T-cell (primary cell): ENCODE data around the gene GTPBP4. TPM values are rescaled to one million over a fixed set of nuclear protein-coding genes. Genes with fewer than 3 reads are reported as not detected.

Experiments
- ATAC-seq, 4 experiments: fragments of 200-7000 bp in 3 of 4; fragments of 150-1000 bp in 1 of 4; cut with Tn5 transposase; replicated peaks in 1 of 4; 1 replicate in 3 of 4; 2 replicates in 1 of 4; pipeline ENCODE4 v1.10.0; 2021; ENCODE audit warnings: moderate library complexity in 3 of 4, mild to moderate bottlenecking in 2 of 4, moderate number of reproducible peaks in 1 of 4
- CTCF ChIA-PET, 2 donors: fragments of 300-600 bp; sonication (Branson Sonifier 250); formaldehyde crosslinking; loops; one replicate each; lab custom pipeline; 2022; ENCODE audit warnings: antibody characterized with exemption in 2 of 2; lab: Charles Lee
- POLR2A ChIA-PET, 2 donors: fragments of 300-600 bp; sonication (Branson Sonifier 250); formaldehyde crosslinking; loops; one replicate each; lab custom pipeline; 2022; ENCODE audit warnings: antibody characterized with exemption in 2 of 2; lab: Charles Lee
- DNase-seq, 35 experiments: peaks; one replicate each; pipeline versions ENCODE4 v3.0.0 to v3.0.0-alpha.2; 2013 to 2023
- H3K27ac ChIP-seq: one replicate; pipeline ENCODE4 v1.5.1; 2013; ENCODE audit warnings: low read length
- H3K27me3 ChIP-seq, 2 experiments: replicated peaks in 1 of 2; 1 replicate in 1 of 2; 2 replicates in 1 of 2; pipeline versions ENCODE4 v1.6.1 to v1.7.0; 2013; ENCODE audit warnings: low read length in 1 of 2, mixed read lengths in 1 of 2; ENCODE audit not compliant: control insufficient read depth in 2 of 2, insufficient read depth in 2 of 2; ENCODE audit errors: extremely low read depth in 1 of 2
- H3K36me3 ChIP-seq, 2 donors: 1 replicate in 1 of 2; 2 replicates in 1 of 2; pipeline versions ENCODE4 v1.6.1 to v1.7.0; 2013; ENCODE audit warnings: low read length in 1 of 2; ENCODE audit not compliant: control insufficient read depth in 2 of 2, insufficient read depth in 1 of 2; ENCODE audit errors: extremely low read depth in 1 of 2
- H3K4me1 ChIP-seq, 2 experiments: 1 replicate in 1 of 2; 2 replicates in 1 of 2; pipeline versions ENCODE4 v1.6.1 to v1.7.0; 2013; ENCODE audit warnings: low read length in 2 of 2, mixed read lengths in 1 of 2; ENCODE audit not compliant: insufficient read depth in 2 of 2, control insufficient read depth in 1 of 2; ENCODE audit errors: extremely low read depth in 1 of 2
- H3K4me3 ChIP-seq, 2 donors: 1 replicate in 1 of 2; 2 replicates in 1 of 2; pipeline versions ENCODE4 v1.5.1 to v1.7.0; 2013; ENCODE audit warnings: mild to moderate bottlenecking in 2 of 2, low read length in 1 of 2, moderate library complexity in 1 of 2; ENCODE audit not compliant: control insufficient read depth in 1 of 2; ENCODE audit errors: extremely low read depth in 1 of 2
- H3K9me3 ChIP-seq: 2 replicates; pipeline ENCODE4 v1.7.0; 2013
- H3K27ac Mint-ChIP-seq, 2 donors: one replicate each; pipeline ENCODE4 v1.8.0; 2020 to 2021; ENCODE audit warnings: mild to moderate bottlenecking in 2 of 2, mixed read lengths in 2 of 2
- H3K27me3 Mint-ChIP-seq, 2 donors: one replicate each; pipeline ENCODE4 v1.8.0; 2021 to 2022; ENCODE audit warnings: mixed read lengths in 2 of 2
- H3K36me3 Mint-ChIP-seq: one replicate; pipeline ENCODE4 v1.8.0; 2021; ENCODE audit warnings: mixed read lengths
- H3K4me1 Mint-ChIP-seq, 3 donors: one replicate each; pipeline ENCODE4 v1.8.0; 2020 to 2022; ENCODE audit warnings: mixed read lengths in 3 of 3, mild to moderate bottlenecking in 1 of 3
- H3K4me3 Mint-ChIP-seq, 3 donors: one replicate each; pipeline ENCODE4 v1.8.0; 2020 to 2022; ENCODE audit warnings: mild to moderate bottlenecking in 3 of 3, mixed read lengths in 3 of 3, moderate library complexity in 3 of 3
- H3K9me3 Mint-ChIP-seq, 3 donors: one replicate each; pipeline ENCODE4 v1.8.0; 2020 to 2022; ENCODE audit warnings: mixed read lengths in 3 of 3
- WGBS: methylation state at CpG from one replicate; pipeline ENCODE4 v1.1.5; 2013; ENCODE audit warnings: missing lambda C conversion rate; ENCODE audit not compliant: insufficient coverage; 5-methylcytosine and 5-hydroxymethylcytosine counted together
- total RNA-seq, 35 experiments: library from RNA in 6 of 35; stranded (reverse) in 6 of 35; fragments of 120-200 nt in 1 of 35; gene quantifications; one replicate each; pipeline versions ENCODE4 v1.2.1 to v1.2.4 and lab custom pipeline; 2013 to 2026

Gene GTPBP4
- total RNA-seq, 5 donors from 2014 or later (not counting 1 experiment from before 2014, with no cell fraction given), result 44.6 to 59.1 (median 47.5) TPM

GRCh38 chr10:1010703-1011102, 22.5 kb downstream of the GTPBP4 start:
- H3K9me3 Mint-ChIP-seq, result no peaks in the 10 kb centered on the region
- CTCF ChIA-PET, result no interaction called here
- WGBS, result 100% methylated on average over 6 of the region's 7 CpGs

GRCh38 chr10:1011696-1012095, 23.5 kb downstream of the GTPBP4 start:
- Mint-ChIP-seq H3K9me3 (no peaks in the 10 kb centered on the region), H3K36me3 (peaks cover 72% of the 10 kb centered on the region), H3K27me3 (no peaks in the 10 kb centered on the region), H3K4me3 (no peak overlapping the region), H3K4me1 (peaks cover 0 to 13% (median 6%) of the 10 kb centered on the region in 3 donors), H3K27ac (no peak overlapping the region)
- Histone ChIP-seq H3K36me3 (peaks cover 0 to 85% of the 10 kb centered on the region in 2 donors), H3K4me3 (no peak overlapping the region), H3K27me3 (no peaks in the 10 kb centered on the region), H3K9me3 (no peaks in the 10 kb centered on the region), H3K27ac (no peak overlapping the region), H3K4me1 (no peaks in the 10 kb centered on the region)
- DNase-seq (no peak), ATAC-seq (no peak)
- CTCF ChIA-PET, result no interaction called here
- WGBS, result 94% methylated on average over 7 of the region's 16 CpGs
- POLR2A ChIA-PET, result no interaction called here

More at GRCh38 chr10:1010703-1011102, 22.5 kb downstream of the GTPBP4 start:
- no peaks in the 10 kb centered on the region for H3K4me1 ChIP-seq
- H3K9me3 ChIP-seq, result no peaks in the 10 kb centered on the region
- no peak overlapping the region for H3K27ac Mint-ChIP-seq
- peaks cover 0 to 13% (median 6%) of the 10 kb centered on the region in 3 donors for H3K4me1 Mint-ChIP-seq
- ATAC-seq (peak in 1 of 4 experiments; percentile 26), DNase-seq (no peak)
- no peak overlapping the region for H3K27ac ChIP-seq
- H3K4me3 Mint-ChIP-seq, result no peak overlapping the region
- no peaks in the 10 kb centered on the region for H3K27me3 Mint-ChIP-seq
- no peaks in the 10 kb centered on the region for H3K27me3 ChIP-seq
- H3K4me3 ChIP-seq, result no peak overlapping the region
- H3K36me3 ChIP-seq, result peaks cover 8 to 85% of the 10 kb centered on the region in 2 donors
- peaks cover 72% of the 10 kb centered on the region for H3K36me3 Mint-ChIP-seq
- POLR2A ChIA-PET, result interaction anchor here in 1 of 2 donors (0.7 kb wide), 1 partner anchor 776 kb away, joined by 4 read pairs; no protein-coding TSS in a partner anchor

GRCh38 chr10:1015688-1016087, 27.5 kb downstream of the GTPBP4 start:
- H3K4me3 Mint-ChIP-seq, result no peak overlapping the region
- over 99% methylated on average over 11 of the region's 11 CpGs for WGBS
- H3K9me3 Mint-ChIP-seq, result no peaks in the 10 kb centered on the region
- ATAC-seq (no peak), DNase-seq (no peak)
- Histone ChIP-seq H3K4me3 (no peak overlapping the region), H3K9me3 (no peaks in the 10 kb centered on the region), H3K36me3 (peaks cover 5 to 66% of the 10 kb centered on the region in 2 donors), H3K4me1 (no peaks in the 10 kb centered on the region), H3K27me3 (no peaks in the 10 kb centered on the region), H3K27ac (no peak overlapping the region)
- CTCF ChIA-PET, result no interaction called here
- H3K27ac Mint-ChIP-seq, result no peak overlapping the region
- peaks cover 72% of the 10 kb centered on the region for H3K36me3 Mint-ChIP-seq
- peaks cover 0 to 6% (median 0%) of the 10 kb centered on the region in 3 donors for H3K4me1 Mint-ChIP-seq
- POLR2A ChIA-PET, result interaction anchor here in 1 of 2 donors (0.6 kb wide), 1 partner anchor 76 kb away, joined by 3 read pairs; no protein-coding TSS in a partner anchor
- no peaks in the 10 kb centered on the region for H3K27me3 Mint-ChIP-seq

GRCh38 chr10:1019362-1019761, 31.1 kb downstream of the GTPBP4 start:
- ChIA-PET CTCF (no interaction called here), POLR2A (no interaction called here)
- H3K9me3 Mint-ChIP-seq, result no peaks in the 10 kb centered on the region
- Histone ChIP-seq H3K27ac (no peak overlapping the region), H3K4me1 (no peaks in the 10 kb centered on the region), H3K27me3 (no peaks in the 10 kb centered on the region), H3K4me3 (no peak overlapping the region), H3K9me3 (no peaks in the 10 kb centered on the region), H3K36me3 (peaks cover 5 to 34% of the 10 kb centered on the region in 2 donors)
- WGBS, result no CpG with 5 or more reads among the region's 10 CpGs
- H3K27ac Mint-ChIP-seq, result no peak overlapping the region
- DNase-seq (no peak), ATAC-seq (no peak)
- peaks cover 42% of the 10 kb centered on the region for H3K36me3 Mint-ChIP-seq
- no peaks in the 10 kb centered on the region for H3K27me3 Mint-ChIP-seq
- H3K4me3 Mint-ChIP-seq, result no peak overlapping the region
- H3K4me1 Mint-ChIP-seq, result no peaks in the 10 kb centered on the region

GRCh38 chr10:1020460-1020859, 32.2 kb downstream of the GTPBP4 start:
- POLR2A ChIA-PET, result no interaction called here
- H3K4me1 Mint-ChIP-seq, result no peaks in the 10 kb centered on the region
- Histone ChIP-seq H3K27ac (no peak overlapping the region), H3K9me3 (no peaks in the 10 kb centered on the region), H3K4me3 (no peak overlapping the region), H3K27me3 (no peaks in the 10 kb centered on the region), H3K4me1 (no peaks in the 10 kb centered on the region), H3K36me3 (peaks cover 5 to 26% of the 10 kb centered on the region in 2 donors)
- no peak overlapping the region for H3K27ac Mint-ChIP-seq
- H3K4me3 Mint-ChIP-seq, result no peak overlapping the region
- no peaks in the 10 kb centered on the region for H3K27me3 Mint-ChIP-seq
- peaks cover 37% of the 10 kb centered on the region for H3K36me3 Mint-ChIP-seq
- ATAC-seq (no peak), DNase-seq (no peak)
- CTCF ChIA-PET, result no interaction called here
- WGBS, result 97% methylated on average over 5 of the region's 10 CpGs
- H3K9me3 Mint-ChIP-seq, result no peaks in the 10 kb centered on the region

- Mint-ChIP-seq H3K36me3 (peaks cover 34% of the 10 kb centered on the region), H3K4me1 (no peaks in the 10 kb centered on the region), H3K27ac (no peak overlapping the region), H3K27me3 (no peaks in the 10 kb centered on the region), H3K4me3 (no peak overlapping the region), H3K9me3 (no peaks in the 10 kb centered on the region)
- ATAC-seq (no peak), DNase-seq (no peak)
- CTCF ChIA-PET, result no interaction called here
- Histone ChIP-seq H3K36me3 (peaks cover 5 to 21% of the 10 kb centered on the region in 2 donors), H3K4me1 (no peaks in the 10 kb centered on the region), H3K4me3 (no peak overlapping the region), H3K9me3 (no peaks in the 10 kb centered on the region), H3K27ac (no peak overlapping the region), H3K27me3 (no peaks in the 10 kb centered on the region)
- 96% methylated on average over 4 of the region's 9 CpGs for WGBS
- POLR2A ChIA-PET, result no interaction called here
Observed at GRCh38 chr10:1020958-1021357, 32.7 kb downstream of the GTPBP4 start.
